Measurements from ENCODE around the gene DPP7. TPM values are rescaled to one million over a fixed set of nuclear protein-coding genes. Genes with fewer than 3 reads are reported as not detected.
A peak's percentile ranks its signal among the peaks of the same experiment; 100 is the strongest.

DPP7 gene
- total RNA-seq, 8 experiments from 2014 or later: 14.2 to 233 (median 56.1) TPM

DNA sequence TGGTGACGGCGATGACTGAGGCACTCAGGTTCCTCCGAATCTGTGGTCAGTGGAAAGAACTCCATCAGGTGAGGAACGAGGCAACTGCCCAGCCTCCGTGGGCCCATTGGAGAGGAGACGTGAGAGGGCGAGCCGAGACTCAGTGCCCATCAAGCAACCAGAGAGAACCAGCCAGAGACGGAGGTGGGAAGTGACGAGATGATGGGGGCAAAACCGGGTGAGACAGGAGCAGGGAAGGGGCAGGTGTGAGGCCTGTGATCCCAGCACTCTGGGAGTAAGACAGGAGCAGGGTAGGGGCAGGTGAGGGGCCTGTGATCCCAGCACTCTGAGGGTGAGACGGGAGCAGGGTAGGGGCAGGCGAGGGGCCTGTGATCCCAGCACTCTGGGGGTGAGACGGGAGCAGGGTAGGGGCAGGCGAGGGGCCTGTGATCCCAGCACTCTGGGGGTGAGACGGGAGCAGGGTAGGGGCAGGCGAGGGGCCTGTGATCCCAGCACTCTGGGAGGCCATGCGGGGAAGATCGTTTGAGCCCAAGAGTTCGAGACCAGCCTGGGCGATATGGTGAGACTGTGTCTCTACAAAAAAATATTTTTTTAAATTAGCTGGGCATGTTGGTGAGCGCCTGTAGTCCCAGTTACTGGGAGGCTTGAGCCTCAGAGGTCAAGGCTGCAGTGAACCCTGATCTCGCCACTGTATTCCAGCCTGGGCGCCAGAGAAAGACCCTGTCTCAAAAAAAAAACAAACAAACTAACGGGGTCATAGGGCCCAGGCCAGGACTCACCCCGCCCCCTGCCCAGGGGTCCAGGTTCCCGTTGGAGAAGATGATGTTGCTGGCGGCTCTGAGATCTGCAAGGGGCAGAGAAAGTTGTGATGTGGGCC is 3.4 kb downstream of the DPP7 start:
- no peak for ATAC-seq (replicated peaks in 6 of 8)
- in situ Hi-C loops (cut with MboI; ENCODE audit: low pct_unique_long_range_greater_than_20kb in 2 of 9, low sequenced_read_pairs in 9 of 9, unreplicated experiment in 9 of 9): loop anchor here in 1 of 9 experiments (25.0 kb wide), 1 partner anchor 126 kb away; the partner anchor contains the start of genes CYSRT1, RNF224, SLC34A3 and TUBB4B
- Histone ChIP-seq H3K4me3 (no peak overlapping the region), H3K27ac (no peak overlapping the region), H3K4me1 (replicated peaks in 1 of 2) (no peaks in the 10 kb centered on the region)
- WGBS, 10 experiments: 50 to 100% (median 72%) methylated on average over 1 to 3 of the region's 28 CpGs; no CpG with 5 or more reads in 5 of the 10 experiments

GRCh38 chr9:137110147-137110910 is 4.2 kb downstream of the DPP7 start:
- in situ Hi-C loops (cut with MboI; ENCODE audit: low pct_unique_long_range_greater_than_20kb in 2 of 9, low sequenced_read_pairs in 9 of 9, unreplicated experiment in 9 of 9): loop anchor here in 1 of 9 experiments (25.0 kb wide), 1 partner anchor 127 kb away; the partner anchor contains the start of genes CYSRT1, RNF224, SLC34A3 and TUBB4B
- Histone ChIP-seq H3K27ac (no peak overlapping the region), H3K4me3 (no peak overlapping the region), H3K4me1 (replicated peaks in 1 of 2) (no peaks in the 10 kb centered on the region)
- WGBS, 10 experiments: 79 to 100% (median 94%) methylated on average over 1 to 6 of the region's 38 CpGs; no CpG with 5 or more reads in 6 of the 10 experiments
- ATAC-seq (replicated peaks in 6 of 8): no peak

- ATAC-seq (replicated peaks in 6 of 8): peak in 2 of 8 experiments; percentile 2 to 3
- WGBS, 10 experiments: 100% methylated on average over 1 to 2 of the region's 34 CpGs; no CpG with 5 or more reads in 7 of the 10 experiments
- Histone ChIP-seq H3K4me1 (replicated peaks in 1 of 2) (no peaks in the 10 kb centered on the region), H3K27ac (no peak overlapping the region), H3K4me3 (no peak overlapping the region)
- in situ Hi-C loops (cut with MboI; ENCODE audit: low pct_unique_long_range_greater_than_20kb in 2 of 9, low sequenced_read_pairs in 9 of 9, unreplicated experiment in 9 of 9): loop anchor here in 1 of 9 experiments (25.0 kb wide), 1 partner anchor 128 kb away; the partner anchor contains the start of genes CYSRT1, RNF224, SLC34A3 and TUBB4B
These were observed 5.0 kb downstream of the DPP7 start for GRCh38 chr9:137109250-137110146.

DNA sequence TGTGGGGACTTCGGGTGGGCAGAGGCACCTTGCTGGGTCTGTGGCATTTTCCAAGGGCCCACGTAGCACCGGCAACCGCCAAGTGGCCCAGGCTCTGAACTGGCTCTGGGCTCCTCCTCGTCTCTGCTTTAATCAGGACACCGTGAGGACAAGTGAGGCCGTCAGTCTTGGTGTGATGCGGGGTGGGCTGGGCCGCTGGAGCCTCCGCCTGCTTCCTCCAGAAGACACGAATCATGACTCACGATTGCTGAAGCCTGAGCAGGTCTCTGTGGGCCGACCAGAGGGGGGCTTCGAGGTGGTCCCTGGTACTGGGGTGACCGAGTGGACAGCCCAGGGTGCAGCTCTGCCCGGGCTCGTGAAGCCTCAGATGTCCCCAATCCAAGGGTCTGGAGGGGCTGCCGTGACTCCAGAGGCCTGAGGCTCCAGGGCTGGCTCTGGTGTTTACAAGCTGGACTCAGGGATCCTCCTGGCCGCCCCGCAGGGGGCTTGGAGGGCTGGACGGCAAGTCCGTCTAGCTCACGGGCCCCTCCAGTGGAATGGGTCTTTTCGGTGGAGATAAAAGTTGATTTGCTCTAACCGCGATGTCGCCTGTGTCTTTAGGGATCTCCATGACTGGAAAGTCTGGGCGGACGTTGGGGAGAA is 5.8 kb downstream of the DPP7 start:
- WGBS, 10 experiments: 60 to 87% (median 86%) methylated on average over 1 to 12 of the region's 29 CpGs; no CpG with 5 or more reads in 7 of the 10 experiments
- H3K4me3 ChIP-seq: no peak overlapping the region
- no peak overlapping the region for H3K27ac ChIP-seq
- H3K4me1 ChIP-seq (replicated peaks in 1 of 2): no peaks in the 10 kb centered on the region
- in situ Hi-C loops (cut with MboI; ENCODE audit: low pct_unique_long_range_greater_than_20kb in 2 of 9, low sequenced_read_pairs in 9 of 9, unreplicated experiment in 9 of 9): loop anchor here in 1 of 9 experiments (25.0 kb wide), 1 partner anchor 129 kb away; the partner anchor contains the start of genes CYSRT1, RNF224, SLC34A3 and TUBB4B
- peak in 1 of 8 experiments; percentile 6 for ATAC-seq (replicated peaks in 6 of 8)

- in situ Hi-C loops (cut with MboI; ENCODE audit: low pct_unique_long_range_greater_than_20kb in 2 of 9, low sequenced_read_pairs in 9 of 9, unreplicated experiment in 9 of 9): loop anchor here in 1 of 9 experiments (25.0 kb wide), 1 partner anchor 129 kb away; the partner anchor contains the start of genes CYSRT1, RNF224, SLC34A3 and TUBB4B
- no peak overlapping the region for H3K27ac ChIP-seq
- H3K4me1 ChIP-seq (replicated peaks in 1 of 2): no peaks in the 10 kb centered on the region
- WGBS, 10 experiments: 90 to 100% (median 97%) methylated on average over 2 to 6 of the region's 17 CpGs; no CpG with 5 or more reads in 7 of the 10 experiments
- ATAC-seq (replicated peaks in 6 of 8): no peak
- no peak overlapping the region for H3K4me3 ChIP-seq
These were observed 6.6 kb downstream of the DPP7 start for GRCh38 chr9:137107982-137108381.

GRCh38 chr9:137107312-137107921 is 7.1 kb downstream of the DPP7 start:
- WGBS, 10 experiments: 95 to 100% (median 97%) methylated on average over 2 to 6 of the region's 27 CpGs; no CpG with 5 or more reads in 5 of the 10 experiments
- Histone ChIP-seq H3K4me1 (replicated peaks in 1 of 2) (no peaks in the 10 kb centered on the region), H3K27ac (no peak overlapping the region), H3K4me3 (no peak overlapping the region)
- in situ Hi-C loops (cut with MboI; ENCODE audit: low pct_unique_long_range_greater_than_20kb in 2 of 9, low sequenced_read_pairs in 9 of 9, unreplicated experiment in 9 of 9): loop anchor here in 1 of 9 experiments (25.0 kb wide), 1 partner anchor 130 kb away; the partner anchor contains the start of genes CYSRT1, RNF224, SLC34A3 and TUBB4B
- peak in 1 of 8 experiments; percentile 2 for ATAC-seq (replicated peaks in 6 of 8)

DNA sequence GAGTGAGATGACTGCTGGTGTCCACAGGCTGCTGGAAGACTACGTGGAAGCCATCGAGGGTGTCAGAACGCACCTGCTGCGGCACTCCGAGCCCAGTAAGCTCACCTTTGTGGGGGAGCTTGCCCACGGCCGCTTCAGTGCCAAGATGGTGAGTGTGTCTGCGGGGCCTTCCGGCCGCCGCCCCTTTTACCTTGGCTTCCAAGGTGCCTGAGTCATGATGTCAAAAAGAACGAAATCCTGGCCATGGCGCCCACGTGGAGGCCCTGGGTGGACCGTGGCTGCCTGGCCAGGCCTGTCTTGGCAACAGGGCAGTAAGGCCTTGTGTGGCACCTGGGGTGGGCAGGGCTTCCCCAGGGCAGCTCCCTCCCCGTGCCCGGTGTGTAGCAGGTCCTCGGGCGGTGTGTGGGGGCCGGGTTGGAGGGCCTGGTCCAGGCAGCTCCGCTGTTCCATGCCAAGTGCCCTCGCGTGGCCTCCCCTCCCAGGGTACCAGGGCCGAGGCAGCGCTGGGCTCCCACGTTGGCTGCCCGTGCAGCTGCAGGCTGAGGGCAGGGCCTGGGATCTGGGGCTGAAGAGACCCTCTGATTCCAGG is 7.8 kb downstream of the DPP7 start:
- WGBS, 10 experiments: 80 to 97% (median 90%) methylated on average over 1 to 5 of the region's 27 CpGs; no CpG with 5 or more reads in 7 of the 10 experiments
- in situ Hi-C loops (cut with MboI; ENCODE audit: low pct_unique_long_range_greater_than_20kb in 2 of 9, low sequenced_read_pairs in 9 of 9, unreplicated experiment in 9 of 9): loop anchor here in 1 of 9 experiments (25.0 kb wide), 1 partner anchor 131 kb away; the partner anchor contains the start of genes CYSRT1, RNF224, SLC34A3 and TUBB4B
- H3K27ac ChIP-seq: no peak overlapping the region
- H3K4me3 ChIP-seq: no peak overlapping the region
- no peak for ATAC-seq (replicated peaks in 6 of 8)
- H3K4me1 ChIP-seq (replicated peaks in 1 of 2): no peaks in the 10 kb centered on the region

- in situ Hi-C loops (cut with MboI; ENCODE audit: low pct_unique_long_range_greater_than_20kb in 2 of 9, low sequenced_read_pairs in 9 of 9, unreplicated experiment in 9 of 9): loop anchor here in 1 of 9 experiments (25.0 kb wide), 1 partner anchor 131 kb away; the partner anchor contains the start of genes CYSRT1, RNF224, SLC34A3 and TUBB4B
- Histone ChIP-seq H3K4me1 (replicated peaks in 1 of 2) (no peaks in the 10 kb centered on the region), H3K4me3 (no peak overlapping the region), H3K27ac (no peak overlapping the region)
- 50 to 100% (median 100%) methylated on average over 1 to 2 of the region's 31 CpGs; no CpG with 5 or more reads in 5 of the 10 experiments for WGBS, 10 experiments
- ATAC-seq (replicated peaks in 6 of 8): no peak
These were observed 8.5 kb downstream of the DPP7 start for GRCh38 chr9:137105814-137106661.

- WGBS, 10 experiments: 90 to 100% (median 95%) methylated on average over 1 to 11 of the region's 37 CpGs; no CpG with 5 or more reads in 3 of the 10 experiments
- no peak for ATAC-seq (replicated peaks in 6 of 8)
- Histone ChIP-seq H3K27ac (no peak overlapping the region), H3K4me3 (no peak overlapping the region), H3K4me1 (replicated peaks in 1 of 2) (no peaks in the 10 kb centered on the region)
- in situ Hi-C loops (cut with MboI; ENCODE audit: low pct_unique_long_range_greater_than_20kb in 2 of 9, low sequenced_read_pairs in 9 of 9, unreplicated experiment in 9 of 9): loop anchor here in 1 of 9 experiments (25.0 kb wide), 1 partner anchor 134 kb away; the partner anchor contains the start of genes CYSRT1, RNF224, SLC34A3 and TUBB4B
These were observed 11.1 kb downstream of the DPP7 start for GRCh38 chr9:137103206-137103999.
